NCI-H2081 treated with DMSO at 0.1 percent for 48 hours (cell line): ENCODE measurements around the gene DHCR24.
"Not testable (repeated sequence)": the region's sequence is repeated elsewhere in the genome, so short reads cannot be mapped to it uniquely, and the experiment has no call there.

Experiments used
- DNase-seq: peaks from one replicate; lab custom pipeline; 2025; lab: John Stamatoyannopoulos, UW

Gene DHCR24

GRCh38 chr1:54886724-54887664 lies at the start of gene DHCR24:
DHCR24 (minus strand) TSS chr1:54887195; CDS start chr1:54887119, 76 bp downstream.
- no peak for DNase-seq

- DNase-seq = no peak
Observed at GRCh38 chr1:54936791-54937190, 49.8 kb upstream of the DHCR24 start.

GRCh38 chr1:54934869-54935268 lies 47.9 kb upstream of the DHCR24 start:
- DNase-seq = no peak

GRCh38 chr1:54934081-54934480 lies 47.1 kb upstream of the DHCR24 start:
- not testable (repeated sequence) for DNase-seq

GRCh38 chr1:54931275-54931840 lies 44.4 kb upstream of the DHCR24 start:
- DNase-seq = no peak

GRCh38 chr1:54929700-54930099 lies 42.7 kb upstream of the DHCR24 start:
- no peak for DNase-seq

- no peak for DNase-seq
Observed at GRCh38 chr1:54928327-54928726, 41.3 kb upstream of the DHCR24 start.

- DNase-seq = no peak
Observed at GRCh38 chr1:54927472-54928240, 40.7 kb upstream of the DHCR24 start.

GRCh38 chr1:54926970-54927369 lies 40.0 kb upstream of the DHCR24 start:
- no peak for DNase-seq

- no peak for DNase-seq
Observed at GRCh38 chr1:54922921-54923421, 36.0 kb upstream of the DHCR24 start.

GRCh38 chr1:54922040-54922761 lies 35.2 kb upstream of the DHCR24 start:
- DNase-seq = no peak

- no peak for DNase-seq
Observed at GRCh38 chr1:54919367-54920359, 32.7 kb upstream of the DHCR24 start.

GRCh38 chr1:54911076-54911475 lies 24.1 kb upstream of the DHCR24 start:
- DNase-seq = not testable (repeated sequence)

GRCh38 chr1:54906586-54906985 lies 19.6 kb upstream of the DHCR24 start:
- no peak for DNase-seq

GRCh38 chr1:54904476-54905048 lies 17.6 kb upstream of the DHCR24 start:
- DNase-seq = no peak

GRCh38 chr1:54894271-54894670 lies 7.3 kb upstream of the DHCR24 start:
- DNase-seq = no peak

- no peak for DNase-seq
Observed at GRCh38 chr1:54892586-54892985, 5.6 kb upstream of the DHCR24 start.

- DNase-seq = no peak
Observed at GRCh38 chr1:54889132-54889725, 2.2 kb upstream of the DHCR24 start.

- DNase-seq = no peak
Observed at GRCh38 chr1:54888080-54888733, 1.2 kb upstream of the DHCR24 start.
